Esophagus muscularis mucosa (tissue), 2 donors: ENCODE data around the gene ULK4.

ENCODE experiments used
- EP300 ChIP-seq: sonication (generic); formaldehyde crosslinking; IDR thresholded peaks from one replicate; pipeline ENCODE4 v1.6.1; 2017; ENCODE audit warnings: antibody characterized with exemption
- POLR2A ChIP-seq: fragments of 450-650 bp; IDR thresholded peaks from one replicate; pipeline ENCODE4 v1.6.1; 2017; ENCODE audit warnings: antibody characterized with exemption, moderate library complexity, mild to moderate bottlenecking, low read depth

DNA sequence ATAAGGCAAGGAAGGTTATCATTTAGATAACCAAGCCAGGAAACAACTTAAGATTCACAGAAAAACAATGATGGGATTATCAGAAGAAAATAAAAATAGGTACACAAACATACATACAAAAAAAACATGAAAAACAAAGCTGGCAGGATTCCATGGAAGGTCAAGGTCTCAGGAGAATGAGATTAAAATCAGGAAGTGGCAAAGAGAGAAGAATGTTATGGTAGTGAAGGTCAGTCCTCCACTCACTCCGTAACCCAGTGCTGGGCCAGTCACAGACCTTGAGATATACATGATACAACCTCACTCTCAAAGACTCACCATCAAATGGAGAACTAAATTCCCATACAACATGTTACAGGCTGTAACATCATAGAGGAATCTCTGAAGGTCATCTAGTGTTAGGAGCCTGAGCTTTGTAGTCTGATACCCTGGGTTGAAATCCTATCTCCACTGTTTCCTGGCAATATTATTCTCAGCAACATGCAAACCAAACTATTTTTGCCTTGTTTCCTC, 668.7 kb downstream of the ULK4 start:
- TF ChIP-seq POLR2A, result no peak
- no peak for TF ChIP-seq EP300
